ENCODE measurements around the gene DAB2IP.

The DAB2IP gene

DNA sequence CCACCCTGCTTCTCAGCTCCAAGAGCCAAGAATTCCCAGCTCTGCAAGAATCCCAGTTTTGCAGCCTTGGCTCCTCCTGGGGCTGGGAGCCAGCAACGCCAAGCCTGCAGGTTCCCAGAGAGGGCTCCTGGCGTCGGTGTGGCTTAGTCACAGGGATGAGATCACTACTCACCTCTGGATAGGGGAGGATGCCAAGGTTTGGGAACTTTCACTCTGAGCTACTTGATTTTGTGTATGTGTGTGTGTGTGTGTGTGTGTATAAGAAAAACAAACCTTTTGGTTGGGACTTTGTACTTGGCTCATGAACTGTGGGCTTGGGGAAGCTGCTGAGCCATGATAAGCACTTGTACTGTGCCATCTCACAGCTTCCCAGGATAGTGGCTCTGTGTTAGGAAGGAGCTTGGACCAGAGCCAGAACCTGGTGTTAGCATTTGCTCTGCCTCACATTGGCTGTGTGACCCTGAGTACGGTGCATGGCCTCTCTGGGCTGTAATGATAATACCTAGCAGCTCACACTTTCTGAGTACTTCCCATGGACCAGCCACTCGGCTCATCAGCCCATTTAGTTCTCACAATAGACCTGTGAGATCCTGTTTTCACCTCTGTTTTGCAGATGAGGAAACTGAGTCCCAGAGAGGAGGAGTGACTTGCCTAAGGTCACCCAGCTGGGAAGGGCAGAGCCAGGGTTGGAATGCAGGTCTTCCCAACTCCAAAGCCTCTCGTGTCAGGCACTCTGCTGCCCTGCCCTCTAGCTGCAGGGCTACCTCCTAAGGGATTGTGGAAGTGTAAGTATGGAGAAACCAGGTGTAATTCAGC is 41.4 kb upstream of the DAB2IP start:
- peak; percentile 100 for DNase-seq (ENCODE audit: low spot score)
- TF ChIP-seq, protein P1, sequence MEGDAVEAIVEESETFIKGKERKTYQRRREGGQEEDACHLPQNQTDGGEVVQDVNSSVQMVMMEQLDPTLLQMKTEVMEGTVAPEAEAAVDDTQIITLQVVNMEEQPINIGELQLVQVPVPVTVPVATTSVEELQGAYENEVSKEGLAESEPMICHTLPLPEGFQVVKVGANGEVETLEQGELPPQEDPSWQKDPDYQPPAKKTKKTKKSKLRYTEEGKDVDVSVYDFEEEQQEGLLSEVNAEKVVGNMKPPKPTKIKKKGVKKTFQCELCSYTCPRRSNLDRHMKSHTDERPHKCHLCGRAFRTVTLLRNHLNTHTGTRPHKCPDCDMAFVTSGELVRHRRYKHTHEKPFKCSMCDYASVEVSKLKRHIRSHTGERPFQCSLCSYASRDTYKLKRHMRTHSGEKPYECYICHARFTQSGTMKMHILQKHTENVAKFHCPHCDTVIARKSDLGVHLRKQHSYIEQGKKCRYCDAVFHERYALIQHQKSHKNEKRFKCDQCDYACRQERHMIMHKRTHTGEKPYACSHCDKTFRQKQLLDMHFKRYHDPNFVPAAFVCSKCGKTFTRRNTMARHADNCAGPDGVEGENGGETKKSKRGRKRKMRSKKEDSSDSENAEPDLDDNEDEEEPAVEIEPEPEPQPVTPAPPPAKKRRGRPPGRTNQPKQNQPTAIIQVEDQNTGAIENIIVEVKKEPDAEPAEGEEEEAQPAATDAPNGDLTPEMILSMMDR (conservative IDR thresholded peaks at IDR 0.05; ENCODE audit: low read depth): no peak
- peak overlapping the region; percentile 90 for H3K27ac ChIP-seq
- ChIA-PET POLR2A (ENCODE audit: low non-redundant PET) (interaction anchor here (0.6 kb wide), 1 partner anchor 35 kb away, joined by 3 read pairs; no protein-coding TSS in a partner anchor), CTCF (interaction anchor here (0.8 to 2.5 kb wide), 4 partner anchors 11 to 81 kb away, joined by 3 to 12 read pairs (median 4); no protein-coding TSS in a partner anchor)

DNA sequence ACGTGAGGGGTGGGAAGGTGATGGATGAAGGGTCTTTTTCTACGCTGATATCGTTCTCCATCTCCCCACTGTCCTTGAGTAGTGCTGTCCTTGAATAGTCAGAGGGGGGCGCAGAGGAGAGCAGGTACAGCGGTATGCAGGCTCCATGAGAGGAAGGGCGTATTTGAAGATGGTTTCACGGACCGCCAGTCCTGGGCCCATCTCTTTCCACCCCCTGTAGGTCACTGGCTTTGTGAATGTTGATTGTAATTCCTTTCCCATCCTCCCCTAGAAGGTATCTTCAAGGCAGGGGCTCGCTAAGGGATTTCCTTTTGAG is 40.8 kb upstream of the DAB2IP start:
- POLR2A ChIA-PET (ENCODE audit: low non-redundant PET): no interaction called here
- TF ChIP-seq, protein P1 (conservative IDR thresholded peaks at IDR 0.05; ENCODE audit: low read depth): no peak
- H3K27ac ChIP-seq: peak overlapping the region; percentile 90
- DNase-seq (ENCODE audit: low spot score): no peak
- CTCF ChIA-PET: interaction anchor here (1.1 to 2.5 kb wide), 2 partner anchors 60 to 65 kb away, joined by 5 to 12 read pairs; no protein-coding TSS in a partner anchor

DNA sequence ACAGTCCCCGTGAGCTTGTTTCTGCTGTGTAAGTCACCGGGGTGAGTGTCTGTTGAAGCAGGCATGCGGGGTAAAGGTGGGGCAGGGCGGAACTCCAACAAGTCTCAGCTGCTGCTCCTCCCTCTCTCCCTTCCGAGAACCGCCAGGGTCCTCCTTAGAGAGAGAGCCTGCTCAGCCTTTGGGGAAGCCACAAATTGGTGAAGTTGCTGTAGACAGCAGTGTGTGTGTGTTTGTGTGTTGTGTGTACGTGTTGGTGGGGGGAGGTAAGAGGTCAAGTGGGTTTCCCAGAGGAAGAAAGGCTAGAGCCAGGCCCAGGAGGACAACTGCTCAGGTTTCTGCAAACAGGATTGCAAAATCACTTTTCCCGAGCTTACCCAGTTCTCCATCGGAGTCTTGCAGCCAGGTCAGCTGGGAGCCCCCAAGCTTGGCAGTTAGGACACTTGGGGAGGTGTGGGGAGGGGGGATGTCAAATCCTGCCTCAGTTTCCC is 38.9 kb upstream of the DAB2IP start:
- TF ChIP-seq, protein P1 (conservative IDR thresholded peaks at IDR 0.05; ENCODE audit: low read depth): no peak
- peak; percentile 86 for DNase-seq (ENCODE audit: low spot score)
- CTCF ChIA-PET: interaction anchor here (0.6 to 1.5 kb wide), 6 partner anchors 62 to 487 kb away, joined by 3 to 8 read pairs (median 4); no protein-coding TSS in a partner anchor
- H3K27ac ChIP-seq: peak overlapping the region; percentile 90
- POLR2A ChIA-PET (ENCODE audit: low non-redundant PET): interaction anchor here (0.7 kb wide), 1 partner anchor 51 kb away, joined by 3 read pairs; no protein-coding TSS in a partner anchor

DNA sequence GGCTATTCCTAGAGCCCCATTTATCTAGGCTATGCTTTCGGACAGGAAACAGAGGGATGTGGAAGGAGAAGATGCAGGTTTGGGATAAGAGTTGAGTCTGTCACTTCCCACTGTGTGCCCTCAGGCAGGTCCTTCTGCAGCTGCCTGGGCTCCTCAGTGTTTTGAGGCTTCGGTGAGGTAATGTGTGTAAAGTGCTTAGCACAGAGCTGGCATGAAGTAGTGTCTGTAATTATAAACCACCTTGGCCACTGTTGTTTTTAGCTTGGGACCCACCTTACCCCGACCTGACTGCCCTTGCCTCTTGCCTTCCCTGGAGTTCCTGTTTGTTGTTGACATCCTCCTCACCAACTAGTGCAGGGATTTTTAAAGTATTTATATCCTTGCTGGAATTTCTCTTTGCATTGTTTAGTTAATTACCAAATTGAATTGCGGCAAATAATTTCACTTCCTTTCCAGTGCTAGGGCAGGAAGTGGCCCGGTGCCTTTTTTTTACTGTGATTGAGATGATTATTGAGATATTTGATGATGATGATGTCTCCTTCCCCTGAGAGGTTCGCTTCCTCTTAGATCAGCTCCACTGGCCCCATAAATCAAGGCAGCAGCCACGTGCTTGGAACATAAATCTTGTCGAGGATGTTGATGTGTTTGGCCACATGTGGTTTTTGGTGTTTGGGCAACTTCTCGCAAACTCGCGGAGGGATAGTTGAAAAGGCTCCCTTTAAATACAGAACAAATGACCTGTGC is 38.3 kb upstream of the DAB2IP start:
- H3K27ac ChIP-seq: peak overlapping the region; percentile 90
- DNase-seq (ENCODE audit: low spot score): no peak
- CTCF ChIA-PET: interaction anchor here (0.6 to 1.5 kb wide), 4 partner anchors 62 to 486 kb away, joined by 3 to 8 read pairs (median 4); no protein-coding TSS in a partner anchor
- POLR2A ChIA-PET (ENCODE audit: low non-redundant PET): interaction anchor here (0.7 kb wide), 1 partner anchor 51 kb away, joined by 3 read pairs; no protein-coding TSS in a partner anchor
- TF ChIP-seq, protein P1 (conservative IDR thresholded peaks at IDR 0.05; ENCODE audit: low read depth): no peak

DNA sequence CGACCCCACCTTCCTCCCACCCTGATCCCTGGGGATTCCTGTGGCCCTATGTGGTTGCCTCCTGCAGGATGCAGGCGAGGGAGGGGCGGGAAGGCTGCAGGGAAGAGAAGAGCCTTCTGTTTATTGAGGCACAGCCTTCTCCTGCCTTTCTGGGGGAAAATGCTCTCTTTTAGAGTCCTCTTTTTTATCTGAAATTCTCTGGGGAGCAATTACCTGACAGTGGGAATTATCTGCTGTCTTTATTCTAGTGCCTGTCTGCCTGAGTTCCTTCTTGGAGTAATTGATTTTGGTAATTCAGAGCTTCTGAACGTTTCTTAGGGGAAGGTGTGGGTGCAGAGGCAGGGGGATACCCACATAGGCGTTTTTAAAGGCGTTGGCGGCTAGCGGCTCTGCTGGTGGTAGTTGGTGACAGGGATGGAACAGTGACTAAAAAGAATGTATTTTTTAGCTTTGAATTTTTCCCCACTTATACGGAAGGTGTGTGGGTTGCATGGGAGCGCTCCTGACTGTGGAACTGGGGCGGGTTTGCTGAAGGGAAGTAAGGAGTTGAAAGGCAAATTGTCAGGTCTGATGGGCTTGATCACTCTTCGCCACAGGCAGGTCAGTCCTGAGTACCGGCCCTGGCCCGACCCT is 35.2 kb upstream of the DAB2IP start:
- H3K27ac ChIP-seq: no peak overlapping the region
- POLR2A ChIA-PET (ENCODE audit: low non-redundant PET): no interaction called here
- TF ChIP-seq, protein P1 (conservative IDR thresholded peaks at IDR 0.05; ENCODE audit: low read depth): no peak
- CTCF ChIA-PET: interaction anchor here (0.6 kb wide), 1 partner anchor 60 kb away, joined by 3 read pairs; no protein-coding TSS in a partner anchor
- DNase-seq (ENCODE audit: low spot score): no peak

Measured in RWPE1 (cell line).